Tibial artery (tissue), 4 donors: ENCODE measurements around the gene ISCA2.

Source experiments
- DNase-seq, 2 donors: peaks; one replicate each; pipeline ENCODE4 v3.0.0-alpha.2; 2019
- H3K27ac ChIP-seq, 2 donors: fragments of 200-600 bp; sonication (generic) in 1 of 2; 1 replicate in 1 of 2; 2 replicates in 1 of 2; pipeline ENCODE4 v1.5.1; 2018 to 2019; ENCODE audit warnings: mild to moderate bottlenecking in 1 of 2
- H3K27me3 ChIP-seq, 2 donors: fragments of 200-600 bp; sonication (generic) in 1 of 2; one replicate each; pipeline versions ENCODE4 v1.5.1 to v1.6.0; 2016 to 2019
- H3K36me3 ChIP-seq, 3 donors: fragments of 200-600 bp; sonication (generic) in 2 of 3; one replicate each; pipeline ENCODE4 v1.5.1; 2016 to 2019; ENCODE audit warnings: mild to moderate bottlenecking in 2 of 3
- H3K4me1 ChIP-seq, 4 donors: fragments of 200-600 bp; sonication (generic) in 2 of 4; 1 replicate in 3 of 4; 2 replicates in 1 of 4; pipeline ENCODE4 v1.5.1; 2016 to 2019
- H3K4me3 ChIP-seq, 2 donors: fragments of 200-600 bp; sonication (generic) in 1 of 2; 1 replicate in 1 of 2; 2 replicates in 1 of 2; pipeline ENCODE4 v1.5.1; 2018 to 2019; ENCODE audit warnings: mild to moderate bottlenecking in 2 of 2
- H3K9me3 ChIP-seq, 3 donors: fragments of 200-600 bp; sonication (generic) in 1 of 3; one replicate each; pipeline ENCODE4 v1.5.1; 2016 to 2019
- CTCF ChIP-seq, 2 experiments: fragments of 200-600 bp in 1 of 2; fragments of 450-650 bp in 1 of 2; IDR thresholded peaks; one replicate each; pipeline ENCODE4 v1.5.1; 2017 to 2019; ENCODE audit warnings: antibody characterized with exemption in 2 of 2, mild to moderate bottlenecking in 1 of 2, moderate library complexity in 1 of 2
- intact Hi-C: fragments of 100-400 bp; cut with DNase I; formaldehyde crosslinking; loops from one replicate; pipeline ENCODE4 v1.15.0; 2023; ENCODE audit warnings: low total_unique reads

Gene ISCA2

GRCh38 chr14:74542056-74542685 is 48.6 kb downstream of the ISCA2 start:
- Histone ChIP-seq H3K36me3 (peaks cover 0 to 70% (median 28%) of the 10 kb centered on the region in 3 donors), H3K9me3 (no peaks in the 10 kb centered on the region), H3K4me1 (peaks cover 0 to 11% (median 0%) of the 10 kb centered on the region in 4 donors), H3K4me3 (no peak overlapping the region), H3K27ac (no peak overlapping the region), H3K27me3 (no peaks in the 10 kb centered on the region)
- DNase-seq = no peak
- TF ChIP-seq CTCF (IDR thresholded peaks at IDR 0.05) = no peak
- intact Hi-C loops = no loop called here

GRCh38 chr14:74543771-74544438 is 50.3 kb downstream of the ISCA2 start:
- intact Hi-C loops = no loop called here
- Histone ChIP-seq H3K27me3 (no peaks in the 10 kb centered on the region), H3K36me3 (peaks cover 0 to 73% (median 28%) of the 10 kb centered on the region in 3 donors), H3K27ac (no peak overlapping the region), H3K9me3 (no peaks in the 10 kb centered on the region), H3K4me1 (peaks cover 0 to 18% (median 12%) of the 10 kb centered on the region in 4 donors), H3K4me3 (no peak overlapping the region)
- peak in 1 of 2 donors; percentile 51 for DNase-seq
- no peak for TF ChIP-seq CTCF (IDR thresholded peaks at IDR 0.05)

- H3K9me3 ChIP-seq = no peaks in the 10 kb centered on the region
- TF ChIP-seq CTCF (IDR thresholded peaks at IDR 0.05) = no peak
- intact Hi-C loops = no loop called here
- peaks cover 0 to 26% (median 24%) of the 10 kb centered on the region in 4 donors for H3K4me1 ChIP-seq
- H3K27ac ChIP-seq = peak overlapping the region in 1 of 2 donors; percentile 33
- DNase-seq = no peak
- peaks cover 0 to 72% (median 28%) of the 10 kb centered on the region in 3 donors for H3K36me3 ChIP-seq
- H3K27me3 ChIP-seq = no peaks in the 10 kb centered on the region
- H3K4me3 ChIP-seq = no peak overlapping the region
Measured at GRCh38 chr14:74545386-74545785, 51.8 kb downstream of the ISCA2 start.

- H3K36me3 ChIP-seq = peaks cover 0 to 74% (median 28%) of the 10 kb centered on the region in 3 donors
- peaks cover 0 to 34% (median 31%) of the 10 kb centered on the region in 4 donors for H3K4me1 ChIP-seq
- H3K4me3 ChIP-seq = no peak overlapping the region
- no peaks in the 10 kb centered on the region for H3K27me3 ChIP-seq
- H3K27ac ChIP-seq = peak overlapping the region in 1 of 2 donors; percentile 16
- no peak for TF ChIP-seq CTCF (IDR thresholded peaks at IDR 0.05)
- intact Hi-C loops = no loop called here
- DNase-seq = no peak
- H3K9me3 ChIP-seq = no peaks in the 10 kb centered on the region
Measured at GRCh38 chr14:74546416-74546815, 52.9 kb downstream of the ISCA2 start.
